OCI-LY7 (cell line): ENCODE data around the gene ACTR3. TPM values are rescaled to one million over a fixed set of nuclear protein-coding genes. Genes with fewer than 3 reads are reported as not detected.

Experiments
- BruUV-seq: library from RNA; stranded (reverse); fragments of 400-500 nt; replicated peaks from 2 replicates; lab custom pipeline; 2021; lab: Mats Ljungman, UMichigan
- CTCF ChIA-PET: fragments of 300-600 bp; sonication (Branson Sonifier 250); formaldehyde crosslinking; loops from one replicate; lab custom pipeline; 2022; ENCODE audit warnings: antibody characterized with exemption; ENCODE audit not compliant: unreplicated experiment; lab: Charles Lee
- POLR2A ChIA-PET: fragments of 300-600 bp; sonication (Branson Sonifier 250); formaldehyde crosslinking; loops from one replicate; lab custom pipeline; 2022; ENCODE audit warnings: antibody characterized with exemption; lab: Charles Lee
- DNase-seq: peaks from one replicate; pipeline ENCODE4 v3.0.0-alpha.2; 2015; ENCODE audit warnings: low spot score
- H2AFZ ChIP-seq: fragments of 200-600 bp; sonication (generic), shearing (Covaris generic); 2 replicates; pipeline ENCODE4 v1.6.1; 2014; ENCODE audit warnings: mild to moderate bottlenecking, antibody characterized with exemption, low read length, moderate library complexity
- H3K27ac ChIP-seq: fragments of 200-600 bp; sonication (generic); 2 replicates; pipeline ENCODE4 v1.5.1; 2014; ENCODE audit warnings: mixed run types, low read depth, mild to moderate bottlenecking, moderate library complexity, low read length, inconsistent platforms; ENCODE audit not compliant: poor library complexity, severe bottlenecking
- H3K36me3 ChIP-seq: fragments of 200-600 bp; sonication (generic); 2 replicates; pipeline ENCODE4 v1.6.1; 2014; ENCODE audit warnings: mild to moderate bottlenecking, antibody characterized with exemption, low read length, moderate library complexity, mixed read lengths; ENCODE audit not compliant: insufficient read depth
- H3K4me1 ChIP-seq: fragments of 200-600 bp; sonication (generic); 2 replicates; pipeline ENCODE4 v1.5.1; 2014; ENCODE audit warnings: mild to moderate bottlenecking, low read length; ENCODE audit not compliant: insufficient read depth, poor library complexity, severe bottlenecking
- H3K4me2 ChIP-seq: fragments of 200-600 bp; sonication (generic); 2 replicates; pipeline ENCODE4 v1.6.1; 2014; ENCODE audit warnings: mild to moderate bottlenecking, low read length
- H3K4me3 ChIP-seq: fragments of 200-600 bp; sonication (generic); 2 replicates; pipeline ENCODE4 v1.5.1; 2014; ENCODE audit warnings: mild to moderate bottlenecking, low read depth, low read length; ENCODE audit not compliant: poor library complexity, severe bottlenecking
- H3K79me2 ChIP-seq: fragments of 200-600 bp; sonication (generic); 2 replicates; pipeline ENCODE4 v1.6.1; 2016; ENCODE audit warnings: low read depth, mild to moderate bottlenecking, low read length, moderate library complexity, mixed read lengths; ENCODE audit not compliant: insufficient read depth
- H3K9me2 ChIP-seq: fragments of 200-600 bp; sonication (generic); 2 replicates; pipeline ENCODE4 v1.6.1; 2016; ENCODE audit warnings: mild to moderate bottlenecking, low read length, mixed read lengths; ENCODE audit not compliant: insufficient read depth
- H3K9me3 ChIP-seq: fragments of 200-600 bp; sonication (generic); 2 replicates; pipeline ENCODE4 v1.6.1; 2014; ENCODE audit warnings: mild to moderate bottlenecking, mixed run types, low read length, mixed read lengths
- H4K20me1 ChIP-seq: fragments of 200-600 bp; sonication (generic); 2 replicates; pipeline ENCODE4 v1.6.1; 2014; ENCODE audit warnings: mild to moderate bottlenecking, antibody characterized with exemption, low read length, moderate library complexity, mixed read lengths; ENCODE audit not compliant: insufficient read depth
- EZH2phosphoT487 ChIP-seq: fragments of 200-600 bp; sonication (generic); IDR thresholded peaks from 2 replicates; pipeline ENCODE4 v1.6.1; 2018; ENCODE audit warnings: low read depth, borderline replicate concordance, mild to moderate bottlenecking, mixed run types, antibody characterized with exemption, low read length, moderate library complexity, mixed read lengths
- intact Hi-C: fragments of 100-400 bp; cut with micrococcal nuclease; formaldehyde crosslinking; loops from one replicate; pipeline ENCODE4 v1.10.0; 2022; ENCODE audit not compliant: unreplicated experiment
- total RNA-seq, 2 experiments: library from RNA; depleted of rRNA in 1 of 2; stranded (reverse); fragments of >200 nt in 1 of 2; shearing (Covaris generic) in 1 of 2; gene quantifications; 2 replicates each; pipeline ENCODE4 v1.2.3, GENCODE V29; 2014 to 2022
- TF ChIP-seq, protein P1 (sequence below): fragments of 200-600 bp; sonication (generic); conservative IDR thresholded peaks from 2 replicates; pipeline ENCODE4 v1.5.1; 2014; ENCODE audit warnings: mild to moderate bottlenecking, antibody characterized with exemption, low read length, moderate library complexity, mixed read lengths

ACTR3 gene
- total RNA-seq, 2 experiments from 2014 or later = 192 to 320 TPM

DNA sequence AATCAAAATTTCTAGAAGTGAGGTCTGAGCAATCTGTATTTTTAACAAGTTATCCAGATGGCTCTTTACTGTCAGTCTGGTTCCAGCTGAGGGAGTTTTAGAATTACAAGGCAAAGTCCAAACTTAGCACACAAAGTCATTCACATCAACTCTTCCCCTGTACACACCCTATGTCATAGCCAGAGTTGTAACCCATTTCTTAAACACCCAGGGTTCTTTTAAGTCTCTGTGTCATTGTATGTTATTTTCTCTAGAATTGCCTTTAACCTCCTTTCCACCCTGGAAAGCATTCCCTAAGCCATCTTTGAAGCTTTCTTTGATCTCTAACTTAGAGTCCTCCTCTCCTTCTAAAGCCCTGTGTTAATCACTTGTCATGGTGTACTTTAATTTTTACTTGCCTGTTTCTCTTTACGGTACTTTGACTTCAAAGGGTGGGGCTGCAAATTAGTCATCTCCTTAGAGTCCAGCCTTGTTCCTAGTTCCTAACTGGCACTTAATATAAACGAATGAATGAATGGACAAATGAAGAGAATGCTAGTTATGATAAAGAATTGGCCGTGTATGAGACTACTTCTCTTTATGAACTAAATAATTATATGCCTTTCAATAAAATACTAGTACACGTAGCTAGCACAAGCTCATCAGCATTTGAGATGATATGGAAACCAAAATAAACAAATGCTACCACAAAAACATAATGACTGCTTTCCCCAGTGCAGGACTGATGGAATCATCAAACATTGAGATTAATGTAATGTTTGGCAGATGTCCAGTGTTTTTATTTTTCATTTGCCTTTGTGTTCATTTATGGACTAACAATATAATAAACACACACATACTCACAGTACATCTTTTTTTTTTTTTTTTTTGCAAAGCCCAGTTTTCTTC lies 11.9 kb upstream of the ACTR3 start:
- peaks cover 21% of the 10 kb centered on the region for H3K4me1 ChIP-seq
- no peaks in the 10 kb centered on the region for H3K9me3 ChIP-seq
- no peak for TF ChIP-seq EZH2phosphoT487
- TF ChIP-seq, protein P1, sequence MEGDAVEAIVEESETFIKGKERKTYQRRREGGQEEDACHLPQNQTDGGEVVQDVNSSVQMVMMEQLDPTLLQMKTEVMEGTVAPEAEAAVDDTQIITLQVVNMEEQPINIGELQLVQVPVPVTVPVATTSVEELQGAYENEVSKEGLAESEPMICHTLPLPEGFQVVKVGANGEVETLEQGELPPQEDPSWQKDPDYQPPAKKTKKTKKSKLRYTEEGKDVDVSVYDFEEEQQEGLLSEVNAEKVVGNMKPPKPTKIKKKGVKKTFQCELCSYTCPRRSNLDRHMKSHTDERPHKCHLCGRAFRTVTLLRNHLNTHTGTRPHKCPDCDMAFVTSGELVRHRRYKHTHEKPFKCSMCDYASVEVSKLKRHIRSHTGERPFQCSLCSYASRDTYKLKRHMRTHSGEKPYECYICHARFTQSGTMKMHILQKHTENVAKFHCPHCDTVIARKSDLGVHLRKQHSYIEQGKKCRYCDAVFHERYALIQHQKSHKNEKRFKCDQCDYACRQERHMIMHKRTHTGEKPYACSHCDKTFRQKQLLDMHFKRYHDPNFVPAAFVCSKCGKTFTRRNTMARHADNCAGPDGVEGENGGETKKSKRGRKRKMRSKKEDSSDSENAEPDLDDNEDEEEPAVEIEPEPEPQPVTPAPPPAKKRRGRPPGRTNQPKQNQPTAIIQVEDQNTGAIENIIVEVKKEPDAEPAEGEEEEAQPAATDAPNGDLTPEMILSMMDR = no peak
- DNase-seq = no peak
- BruUV-seq = TSS peak; percentile 21
- H3K79me2 ChIP-seq = 0 out of 2 replicates have a peak, but pooled peaks cover 5% of the 10 kb centered on the region
- POLR2A ChIA-PET = interaction anchor here (0.7 to 2.4 kb wide), 6 partner anchors 10 to 187 kb away, joined by 3 to 8 read pairs (median 4); partner anchors contain the start of gene SLC35F5
- H3K4me3 ChIP-seq = no peak overlapping the region
- H3K36me3 ChIP-seq = peaks cover 36% of the 10 kb centered on the region
- intact Hi-C loops = no loop called here
- no peak overlapping the region for H3K4me2 ChIP-seq
- no peaks in the 10 kb centered on the region for H4K20me1 ChIP-seq
- CTCF ChIA-PET = no interaction called here
- H3K9me2 ChIP-seq = no peaks in the 10 kb centered on the region
- no peak overlapping the region for H2AFZ ChIP-seq
- no peak overlapping the region for H3K27ac ChIP-seq

- Histone ChIP-seq H3K9me3 (no peaks in the 10 kb centered on the region), H4K20me1 (no peaks in the 10 kb centered on the region), H3K9me2 (no peaks in the 10 kb centered on the region), H3K4me3 (no peak overlapping the region), H3K4me1 (peaks cover 18% of the 10 kb centered on the region), H3K79me2 (peaks cover 5% of the 10 kb centered on the region; the same call in 1 of the 2 replicates), H3K4me2 (no peak overlapping the region), H2AFZ (no peak overlapping the region), H3K27ac (no peak overlapping the region), H3K36me3 (peaks cover 32% of the 10 kb centered on the region)
- no peak for DNase-seq
- intact Hi-C loops = no loop called here
- ChIA-PET CTCF (no interaction called here), POLR2A (interaction anchor here (0.7 to 2.4 kb wide), 8 partner anchors 8 to 187 kb away, joined by 3 to 9 read pairs (median 4); partner anchors contain the start of gene SLC35F5)
- TF ChIP-seq, protein P1 = no peak
- TF ChIP-seq EZH2phosphoT487 = no peak
- BruUV-seq = no TSS peak
Measured at GRCh38 chr2:113878743-113879142, 11.1 kb upstream of the ACTR3 start.
